Measurements from ENCODE around the gene TMTC4. TPM values are rescaled to one million over a fixed set of nuclear protein-coding genes. Genes with fewer than 3 reads are reported as not detected.

Gene TMTC4
- total and polyA plus RNA-seq, 10 of the 15 experiments (the other 5 are each of a cell fraction or from before 2014, with no cell fraction given) = 3.3 to 24.6 (median 14.5) TPM

DNA sequence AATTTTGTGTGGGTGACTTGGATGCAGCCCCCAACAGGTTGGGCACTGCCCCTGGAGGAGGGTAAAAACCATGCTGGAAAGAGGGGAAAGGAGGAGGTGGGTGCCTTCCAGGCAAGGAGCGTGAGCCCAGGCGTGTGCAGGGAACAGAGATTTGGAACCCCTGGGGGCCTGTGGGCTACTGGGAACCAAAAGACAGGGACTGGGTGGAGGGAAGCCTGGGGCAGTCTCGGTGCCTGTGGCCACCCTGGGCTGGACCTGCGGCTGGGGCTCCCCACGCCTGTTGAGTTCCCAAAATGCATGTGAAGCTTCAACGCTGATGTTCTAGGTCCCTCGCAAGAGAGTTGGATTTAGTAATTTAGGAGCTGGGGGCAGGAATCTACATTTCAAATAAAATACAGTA lies 110.8 kb downstream of the TMTC4 start:
- Histone ChIP-seq H3K9me3 (replicated peaks; ENCODE audit: control insufficient read depth, insufficient read depth, low read length) (no peaks in the 10 kb centered on the region), H3K4me3 (no peak overlapping the region), H3K9ac (ENCODE audit: control insufficient read depth, insufficient read depth, low read length) (no peak overlapping the region), H4K20me1 (ENCODE audit: control insufficient read depth, insufficient read depth) (no peaks in the 10 kb centered on the region), H3K4me1 (ENCODE audit: control insufficient read depth, insufficient read depth, low read length) (no peaks in the 10 kb centered on the region), H3K4me2 (ENCODE audit: control insufficient read depth, insufficient read depth) (no peak overlapping the region), H3K79me2 (ENCODE audit: control insufficient read depth, insufficient read depth, low read length) (no peaks in the 10 kb centered on the region), H3K36me3 (ENCODE audit: control insufficient read depth in 2 of 2, insufficient read depth in 2 of 2, low read length in 1 of 2) (no peaks in the 10 kb centered on the region), H3K27ac (ENCODE audit: control insufficient read depth, insufficient read depth) (no peak overlapping the region), H3K27me3 (replicated peaks in 1 of 2; ENCODE audit: control insufficient read depth in 2 of 2, insufficient read depth in 2 of 2, low read length in 1 of 2) (no peaks in the 10 kb centered on the region), H2AFZ (ENCODE audit: control insufficient read depth, low read depth, low read length) (no peak overlapping the region)
- ChIA-PET POLR2A (no interaction called here), SMC1A (ENCODE audit: uncharacterized antibody, unreplicated experiment) (interaction anchor here (1.4 kb wide), 1 partner anchor 9 kb away, joined by 4 read pairs; no protein-coding TSS in a partner anchor), RAD21 (ENCODE audit: unreplicated experiment) (no interaction called here), CTCF (interaction anchor here (1.5 kb wide), 1 partner anchor 9 kb away, joined by 7 read pairs; no protein-coding TSS in a partner anchor)
- BruUV-seq (replicated peaks) = no TSS peak
- WGBS (ENCODE audit: insufficient coverage, insufficient replicate concordance, low lambda C conversion rate, missing lambda C conversion rate) = 57% methylated on average over 7 of the region's 7 CpGs
- TF ChIP-seq PML (IDR thresholded peaks at IDR 0.05; ENCODE audit: low read length) (no peak), YBX1 (IDR thresholded peaks at IDR 0.05) (no peak), STAT1 (conservative IDR thresholded peaks at IDR 0.05) (no peak), RAD51 (IDR thresholded peaks at IDR 0.05) (no peak), BACH1 (IDR thresholded peaks at IDR 0.05; ENCODE audit: borderline replicate concordance) (no peak), RBBP5 (conservative IDR thresholded peaks at IDR 0.05) (no peak), MYB (IDR thresholded peaks at IDR 0.05; ENCODE audit: borderline replicate concordance, low read depth, low read length) (no peak), SP1 (IDR thresholded peaks at IDR 0.05; ENCODE audit: low read depth, low read length) (no peak), PAX5 (IDR thresholded peaks at IDR 0.05; ENCODE audit: borderline replicate concordance, low read depth, low read length) (no peak)
- TF ChIP-seq, protein P1, sequence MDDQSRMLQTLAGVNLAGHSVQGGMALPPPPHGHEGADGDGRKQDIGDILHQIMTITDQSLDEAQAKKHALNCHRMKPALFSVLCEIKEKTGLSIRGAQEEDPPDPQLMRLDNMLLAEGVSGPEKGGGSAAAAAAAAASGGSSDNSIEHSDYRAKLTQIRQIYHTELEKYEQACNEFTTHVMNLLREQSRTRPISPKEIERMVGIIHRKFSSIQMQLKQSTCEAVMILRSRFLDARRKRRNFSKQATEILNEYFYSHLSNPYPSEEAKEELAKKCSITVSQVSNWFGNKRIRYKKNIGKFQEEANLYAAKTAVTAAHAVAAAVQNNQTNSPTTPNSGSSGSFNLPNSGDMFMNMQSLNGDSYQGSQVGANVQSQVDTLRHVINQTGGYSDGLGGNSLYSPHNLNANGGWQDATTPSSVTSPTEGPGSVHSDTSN (IDR thresholded peaks at IDR 0.05; ENCODE audit: insufficient replicate concordance, low read depth, low read length) = no peak
- TF ChIP-seq, protein P2, sequence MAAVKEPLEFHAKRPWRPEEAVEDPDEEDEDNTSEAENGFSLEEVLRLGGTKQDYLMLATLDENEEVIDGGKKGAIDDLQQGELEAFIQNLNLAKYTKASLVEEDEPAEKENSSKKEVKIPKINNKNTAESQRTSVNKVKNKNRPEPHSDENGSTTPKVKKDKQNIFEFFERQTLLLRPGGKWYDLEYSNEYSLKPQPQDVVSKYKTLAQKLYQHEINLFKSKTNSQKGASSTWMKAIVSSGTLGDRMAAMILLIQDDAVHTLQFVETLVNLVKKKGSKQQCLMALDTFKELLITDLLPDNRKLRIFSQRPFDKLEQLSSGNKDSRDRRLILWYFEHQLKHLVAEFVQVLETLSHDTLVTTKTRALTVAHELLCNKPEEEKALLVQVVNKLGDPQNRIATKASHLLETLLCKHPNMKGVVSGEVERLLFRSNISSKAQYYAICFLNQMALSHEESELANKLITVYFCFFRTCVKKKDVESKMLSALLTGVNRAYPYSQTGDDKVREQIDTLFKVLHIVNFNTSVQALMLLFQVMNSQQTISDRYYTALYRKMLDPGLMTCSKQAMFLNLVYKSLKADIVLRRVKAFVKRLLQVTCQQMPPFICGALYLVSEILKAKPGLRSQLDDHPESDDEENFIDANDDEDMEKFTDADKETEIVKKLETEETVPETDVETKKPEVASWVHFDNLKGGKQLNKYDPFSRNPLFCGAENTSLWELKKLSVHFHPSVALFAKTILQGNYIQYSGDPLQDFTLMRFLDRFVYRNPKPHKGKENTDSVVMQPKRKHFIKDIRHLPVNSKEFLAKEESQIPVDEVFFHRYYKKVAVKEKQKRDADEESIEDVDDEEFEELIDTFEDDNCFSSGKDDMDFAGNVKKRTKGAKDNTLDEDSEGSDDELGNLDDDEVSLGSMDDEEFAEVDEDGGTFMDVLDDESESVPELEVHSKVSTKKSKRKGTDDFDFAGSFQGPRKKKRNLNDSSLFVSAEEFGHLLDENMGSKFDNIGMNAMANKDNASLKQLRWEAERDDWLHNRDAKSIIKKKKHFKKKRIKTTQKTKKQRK (IDR thresholded peaks at IDR 0.05; ENCODE audit: low read depth, low read length) = no peak
- TF ChIP-seq, protein P3, sequence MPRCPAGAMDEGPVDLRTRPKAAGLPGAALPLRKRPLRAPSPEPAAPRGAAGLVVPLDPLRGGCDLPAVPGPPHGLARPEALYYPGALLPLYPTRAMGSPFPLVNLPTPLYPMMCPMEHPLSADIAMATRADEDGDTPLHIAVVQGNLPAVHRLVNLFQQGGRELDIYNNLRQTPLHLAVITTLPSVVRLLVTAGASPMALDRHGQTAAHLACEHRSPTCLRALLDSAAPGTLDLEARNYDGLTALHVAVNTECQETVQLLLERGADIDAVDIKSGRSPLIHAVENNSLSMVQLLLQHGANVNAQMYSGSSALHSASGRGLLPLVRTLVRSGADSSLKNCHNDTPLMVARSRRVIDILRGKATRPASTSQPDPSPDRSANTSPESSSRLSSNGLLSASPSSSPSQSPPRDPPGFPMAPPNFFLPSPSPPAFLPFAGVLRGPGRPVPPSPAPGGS (IDR thresholded peaks at IDR 0.05; ENCODE audit: borderline replicate concordance, insufficient read depth, low read depth, low read length, poor library complexity, severe bottlenecking) = no peak
- TF ChIP-seq, protein P4, sequence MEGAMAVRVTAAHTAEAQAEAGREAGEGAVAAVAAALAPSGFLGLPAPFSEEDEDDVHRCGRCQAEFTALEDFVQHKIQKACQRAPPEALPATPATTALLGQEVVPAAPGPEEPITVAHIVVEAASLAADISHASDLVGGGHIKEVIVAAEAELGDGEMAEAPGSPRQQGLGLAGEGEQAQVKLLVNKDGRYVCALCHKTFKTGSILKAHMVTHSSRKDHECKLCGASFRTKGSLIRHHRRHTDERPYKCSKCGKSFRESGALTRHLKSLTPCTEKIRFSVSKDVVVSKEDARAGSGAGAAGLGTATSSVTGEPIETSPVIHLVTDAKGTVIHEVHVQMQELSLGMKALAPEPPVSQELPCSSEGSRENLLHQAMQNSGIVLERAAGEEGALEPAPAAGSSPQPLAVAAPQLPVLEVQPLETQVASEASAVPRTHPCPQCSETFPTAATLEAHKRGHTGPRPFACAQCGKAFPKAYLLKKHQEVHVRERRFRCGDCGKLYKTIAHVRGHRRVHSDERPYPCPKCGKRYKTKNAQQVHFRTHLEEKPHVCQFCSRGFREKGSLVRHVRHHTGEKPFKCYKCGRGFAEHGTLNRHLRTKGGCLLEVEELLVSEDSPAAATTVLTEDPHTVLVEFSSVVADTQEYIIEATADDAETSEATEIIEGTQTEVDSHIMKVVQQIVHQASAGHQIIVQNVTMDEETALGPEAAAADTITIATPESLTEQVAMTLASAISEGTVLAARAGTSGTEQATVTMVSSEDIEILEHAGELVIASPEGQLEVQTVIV (IDR thresholded peaks at IDR 0.05; ENCODE audit: borderline replicate concordance, partially characterized antibody) = no peak
- DNase-seq (ENCODE audit: low read depth, low spot score) = no peak
- in situ Hi-C loops (cut with MboI) (no loop called here), intact Hi-C loops (cut with micrococcal nuclease; ENCODE audit: unreplicated experiment) (no loop called here)
- no peak for FAIRE-seq
- no peak for ATAC-seq
